Osteocyte (in vitro differentiated cells): ENCODE data around the gene DIAPH3. TPM values are rescaled to one million over a fixed set of nuclear protein-coding genes. Genes with fewer than 3 reads are reported as not detected.

ENCODE experiments used
- DNase-seq: peaks from one replicate; pipeline ENCODE4 v3.0.0; 2021; ENCODE audit warnings: mixed read lengths; ENCODE audit not compliant: unreplicated experiment; ENCODE audit errors: extremely low spot score
- H3K27ac Mint-ChIP-seq: one replicate; pipeline ENCODE4 v1.8.0; 2021; ENCODE audit warnings: mild to moderate bottlenecking, mixed read lengths; ENCODE audit not compliant: unreplicated experiment
- H3K27me3 Mint-ChIP-seq: one replicate; pipeline ENCODE4 v1.8.0; 2021; ENCODE audit warnings: mixed read lengths; ENCODE audit not compliant: unreplicated experiment
- H3K36me3 Mint-ChIP-seq: one replicate; pipeline ENCODE4 v1.8.0; 2021; ENCODE audit warnings: mixed read lengths; ENCODE audit not compliant: unreplicated experiment
- H3K4me1 Mint-ChIP-seq: one replicate; pipeline ENCODE4 v1.8.0; 2021; ENCODE audit warnings: mixed read lengths; ENCODE audit not compliant: unreplicated experiment
- H3K4me3 Mint-ChIP-seq: one replicate; pipeline ENCODE4 v1.8.0; 2021; ENCODE audit warnings: mild to moderate bottlenecking, moderate library complexity, mixed read lengths; ENCODE audit not compliant: unreplicated experiment
- H3K9me3 Mint-ChIP-seq: one replicate; pipeline ENCODE4 v1.8.0; 2021; ENCODE audit warnings: mixed read lengths; ENCODE audit not compliant: unreplicated experiment
- CTCF ChIP-seq: fragments of 200-600 bp; sonication (generic); IDR thresholded peaks from 2 replicates; pipeline ENCODE4 v1.5.0; 2021; ENCODE audit warnings: antibody characterized with exemption, mild to moderate bottlenecking, moderate library complexity
- total RNA-seq: library from RNA; stranded (reverse); gene quantifications from 2 replicates; pipeline ENCODE4 v1.2.1, GENCODE V29; 2021

DIAPH3 gene
- total RNA-seq, 1 donor from 2014 or later = 12.2 TPM

DNA sequence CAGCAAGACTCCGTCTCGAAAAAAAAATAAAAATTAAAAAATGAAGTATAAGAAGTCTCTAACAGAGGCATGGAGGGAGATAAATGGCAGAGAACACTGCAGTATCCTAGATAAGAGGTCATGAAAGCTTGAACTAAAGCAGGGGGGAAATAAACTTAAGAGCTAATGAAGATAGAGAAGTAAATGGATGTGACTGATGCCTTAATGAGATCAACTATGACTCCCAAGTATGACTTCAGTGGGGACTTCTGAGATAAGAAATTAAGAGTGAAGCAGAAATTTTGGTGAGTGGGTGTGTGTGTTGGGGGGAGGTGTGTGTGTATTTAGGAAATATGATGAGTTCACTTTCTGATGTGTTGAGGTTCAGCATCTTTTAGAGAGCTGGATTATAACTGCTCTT is 55.1 kb downstream of the DIAPH3 start:
- no peak for TF ChIP-seq CTCF
- H3K27ac Mint-ChIP-seq = peak overlapping the region; percentile 33
- H3K36me3 Mint-ChIP-seq = peaks cover 5% of the 10 kb centered on the region
- no peak for DNase-seq
- peaks cover 17% of the 10 kb centered on the region for H3K4me1 Mint-ChIP-seq
- no peak overlapping the region for H3K4me3 Mint-ChIP-seq
- H3K9me3 Mint-ChIP-seq = peaks cover 4% of the 10 kb centered on the region
- H3K27me3 Mint-ChIP-seq = no peaks in the 10 kb centered on the region

DNA sequence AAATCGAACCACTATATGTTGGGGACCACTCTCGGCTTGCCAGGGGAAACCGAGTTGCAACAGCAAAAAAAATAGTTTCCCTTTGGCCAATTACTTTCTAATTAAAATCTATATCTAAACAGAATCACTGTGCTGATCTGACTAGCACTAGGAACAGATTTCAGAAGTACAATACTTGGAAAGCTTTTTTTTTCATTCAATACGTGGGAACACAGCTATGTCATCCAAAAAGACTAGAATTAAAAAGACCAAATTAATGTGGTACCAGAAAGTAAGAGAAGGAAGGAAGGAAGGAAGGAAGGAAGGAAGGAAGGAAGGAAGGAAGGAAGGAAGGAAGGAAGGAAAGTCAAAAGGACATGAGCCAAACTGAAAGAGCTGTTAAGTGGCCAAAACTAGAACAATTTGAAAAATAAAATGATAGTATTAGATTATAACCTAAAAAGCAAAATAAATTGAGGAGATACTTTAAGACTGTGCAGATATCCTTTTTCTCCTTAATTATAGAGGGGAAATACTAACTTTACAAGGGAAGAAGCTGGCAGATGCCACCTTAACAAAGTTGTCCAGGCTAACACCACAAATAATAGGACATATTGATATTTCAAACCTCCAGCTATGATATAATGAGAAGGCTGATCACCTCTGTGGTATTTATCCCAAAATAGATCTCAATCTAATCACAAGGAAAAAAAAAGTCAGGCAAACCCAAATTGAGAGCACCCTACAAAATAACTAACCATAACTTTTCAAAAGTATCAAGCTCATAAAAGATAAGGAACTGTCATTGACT is 63.9 kb downstream of the DIAPH3 start:
- H3K4me1 Mint-ChIP-seq = peaks cover 12% of the 10 kb centered on the region
- no peaks in the 10 kb centered on the region for H3K36me3 Mint-ChIP-seq
- no peak overlapping the region for H3K27ac Mint-ChIP-seq
- H3K9me3 Mint-ChIP-seq = peaks cover 12% of the 10 kb centered on the region
- no peaks in the 10 kb centered on the region for H3K27me3 Mint-ChIP-seq
- no peak for TF ChIP-seq CTCF
- no peak for DNase-seq
- no peak overlapping the region for H3K4me3 Mint-ChIP-seq

GRCh38 chr13:60095300-60095699 is 68.4 kb downstream of the DIAPH3 start:
- no peak overlapping the region for H3K4me3 Mint-ChIP-seq
- DNase-seq = no peak
- peaks cover 2% of the 10 kb centered on the region for H3K36me3 Mint-ChIP-seq
- H3K9me3 Mint-ChIP-seq = peaks cover 4% of the 10 kb centered on the region
- no peak for TF ChIP-seq CTCF
- H3K27me3 Mint-ChIP-seq = no peaks in the 10 kb centered on the region
- H3K4me1 Mint-ChIP-seq = peaks cover 26% of the 10 kb centered on the region
- H3K27ac Mint-ChIP-seq = no peak overlapping the region

- no peak for TF ChIP-seq CTCF
- Mint-ChIP-seq H3K36me3 (peaks cover 2% of the 10 kb centered on the region), H3K4me3 (no peak overlapping the region), H3K4me1 (peaks cover 34% of the 10 kb centered on the region), H3K27ac (peak overlapping the region; percentile 45), H3K27me3 (no peaks in the 10 kb centered on the region), H3K9me3 (peaks cover 4% of the 10 kb centered on the region)
- DNase-seq = no peak
Observed at GRCh38 chr13:60094385-60095088, 69.2 kb downstream of the DIAPH3 start.

GRCh38 chr13:60093425-60094019 is 70.2 kb downstream of the DIAPH3 start:
- Mint-ChIP-seq H3K27ac (peak overlapping the region; percentile 2), H3K4me3 (no peak overlapping the region), H3K9me3 (peaks cover 4% of the 10 kb centered on the region), H3K4me1 (peaks cover 34% of the 10 kb centered on the region), H3K27me3 (no peaks in the 10 kb centered on the region), H3K36me3 (peaks cover 2% of the 10 kb centered on the region)
- no peak for TF ChIP-seq CTCF
- no peak for DNase-seq
